OCI-LY7 (cell line): ENCODE results near the gene CNTN1.

ENCODE experiments used
- EZH2phosphoT487 ChIP-seq: fragments of 200-600 bp; sonication (generic); IDR thresholded peaks from 2 replicates; pipeline ENCODE4 v1.6.1; 2018; ENCODE audit warnings: low read depth, borderline replicate concordance, mild to moderate bottlenecking, mixed run types, antibody characterized with exemption, low read length, moderate library complexity, mixed read lengths
- TF ChIP-seq, protein P1 (sequence below): fragments of 200-600 bp; sonication (generic); conservative IDR thresholded peaks from 2 replicates; pipeline ENCODE4 v1.5.1; 2014; ENCODE audit warnings: mild to moderate bottlenecking, antibody characterized with exemption, low read length, moderate library complexity, mixed read lengths

GRCh38 chr12:41103614-41104013 lies 411.4 kb downstream of the CNTN1 start:
- TF ChIP-seq, protein P1, sequence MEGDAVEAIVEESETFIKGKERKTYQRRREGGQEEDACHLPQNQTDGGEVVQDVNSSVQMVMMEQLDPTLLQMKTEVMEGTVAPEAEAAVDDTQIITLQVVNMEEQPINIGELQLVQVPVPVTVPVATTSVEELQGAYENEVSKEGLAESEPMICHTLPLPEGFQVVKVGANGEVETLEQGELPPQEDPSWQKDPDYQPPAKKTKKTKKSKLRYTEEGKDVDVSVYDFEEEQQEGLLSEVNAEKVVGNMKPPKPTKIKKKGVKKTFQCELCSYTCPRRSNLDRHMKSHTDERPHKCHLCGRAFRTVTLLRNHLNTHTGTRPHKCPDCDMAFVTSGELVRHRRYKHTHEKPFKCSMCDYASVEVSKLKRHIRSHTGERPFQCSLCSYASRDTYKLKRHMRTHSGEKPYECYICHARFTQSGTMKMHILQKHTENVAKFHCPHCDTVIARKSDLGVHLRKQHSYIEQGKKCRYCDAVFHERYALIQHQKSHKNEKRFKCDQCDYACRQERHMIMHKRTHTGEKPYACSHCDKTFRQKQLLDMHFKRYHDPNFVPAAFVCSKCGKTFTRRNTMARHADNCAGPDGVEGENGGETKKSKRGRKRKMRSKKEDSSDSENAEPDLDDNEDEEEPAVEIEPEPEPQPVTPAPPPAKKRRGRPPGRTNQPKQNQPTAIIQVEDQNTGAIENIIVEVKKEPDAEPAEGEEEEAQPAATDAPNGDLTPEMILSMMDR = no peak
- TF ChIP-seq EZH2phosphoT487 = no peak
